GM12891 (cell line): ENCODE measurements around the gene TSPAN9.

Experiments used
- PAX5 ChIP-seq: IDR thresholded peaks from 2 replicates; pipeline ENCODE4 v1.6.1; 2011; ENCODE audit warnings: low read length, moderate library complexity, mild to moderate bottlenecking; ENCODE audit not compliant: insufficient read depth, severe bottlenecking
- POLR2A ChIP-seq: IDR thresholded peaks from 2 replicates; pipeline ENCODE4 v1.6.1; 2011; ENCODE audit warnings: low read depth, low read length, control low read depth
- POLR2AphosphoS5 ChIP-seq: IDR thresholded peaks from 2 replicates; pipeline ENCODE4 v1.6.1; 2011; ENCODE audit warnings: low read depth, low read length, control low read depth
- SPI1 ChIP-seq: IDR thresholded peaks from 2 replicates; pipeline ENCODE4 v1.6.1; 2011; ENCODE audit warnings: low read depth, low read length, control low read depth
- TAF1 ChIP-seq: IDR thresholded peaks from 2 replicates; pipeline ENCODE4 v1.6.1; 2011; ENCODE audit warnings: low read depth, low read length, control low read depth

DNA sequence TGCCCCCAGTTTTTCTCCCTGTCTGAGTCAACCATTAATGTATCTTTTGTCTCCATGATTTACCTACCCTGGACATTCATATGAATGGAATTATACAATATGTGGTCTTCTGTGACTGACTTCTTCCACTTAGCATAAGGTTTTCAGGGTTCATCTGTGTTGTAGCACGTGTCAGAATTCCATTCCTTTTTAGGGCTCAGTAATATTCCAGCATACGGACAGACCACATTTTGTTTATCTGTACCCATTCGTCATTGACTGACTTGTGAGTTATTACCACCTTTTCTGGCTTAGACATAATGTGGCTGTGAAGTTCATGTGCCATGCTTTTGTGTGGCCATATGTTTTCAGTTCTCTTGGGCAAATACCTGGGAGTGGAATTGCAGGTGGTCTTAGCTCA lies 37.9 kb downstream of the TSPAN9 start:
- TF ChIP-seq POLR2AphosphoS5 = no peak
- no peak for TF ChIP-seq SPI1
- TF ChIP-seq TAF1 = no peak
- no peak for TF ChIP-seq POLR2A
- no peak for TF ChIP-seq PAX5
